CD4-positive, alpha-beta memory T cell (primary cell): ENCODE results near the gene AHRR. TPM values are rescaled to one million over a fixed set of nuclear protein-coding genes. Genes with fewer than 3 reads are reported as not detected.

Source experiments
- CTCF ChIA-PET: fragments of 350-600 bp; sonication (Branson Sonifier 250); formaldehyde crosslinking; loops from one replicate; lab custom pipeline; 2021; ENCODE audit warnings: inconsistent platforms; ENCODE audit not compliant: partially characterized antibody; lab: Charles Lee
- POLR2A ChIA-PET: fragments of 350-600 bp; sonication (Branson Sonifier 250); formaldehyde crosslinking; loops from one replicate; lab custom pipeline; 2021; ENCODE audit not compliant: partially characterized antibody; lab: Charles Lee
- DNase-seq, 5 donors: peaks; one replicate each; pipeline versions ENCODE4 v3.0.0 to v3.0.0-alpha.2; 2020 to 2022; ENCODE audit warnings: mixed read lengths in 1 of 5
- H3K27ac ChIP-seq: one replicate; pipeline ENCODE4 v1.7.0; 2013; ENCODE audit warnings: low read depth, low read length
- H3K27me3 ChIP-seq: 2 replicates; pipeline ENCODE4 v1.7.0; 2013; ENCODE audit warnings: mild to moderate bottlenecking, low read length, moderate library complexity; ENCODE audit not compliant: insufficient read depth
- H3K36me3 ChIP-seq: 2 replicates; pipeline ENCODE4 v1.7.0; 2013; ENCODE audit warnings: mild to moderate bottlenecking, low read length, moderate library complexity; ENCODE audit not compliant: insufficient read depth
- H3K4me1 ChIP-seq: 2 replicates; pipeline ENCODE4 v1.7.0; 2013; ENCODE audit warnings: mild to moderate bottlenecking, low read length, moderate library complexity; ENCODE audit not compliant: insufficient read depth
- H3K4me3 ChIP-seq, 2 donors: one replicate each; pipeline ENCODE4 v1.7.0; 2013; ENCODE audit warnings: low read length in 2 of 2, mild to moderate bottlenecking in 1 of 2
- H3K9me3 ChIP-seq, 2 donors: one replicate each; pipeline ENCODE4 v1.7.0; 2013; ENCODE audit warnings: low read length in 2 of 2, control low read depth in 1 of 2; ENCODE audit not compliant: control insufficient read depth in 1 of 2
- H3K27ac Mint-ChIP-seq, 7 donors: one replicate each; pipeline ENCODE4 v1.8.0; 2020 to 2021; ENCODE audit warnings: mixed read lengths in 7 of 7, mild to moderate bottlenecking in 6 of 7, inconsistent platforms in 3 of 7, moderate library complexity in 3 of 7
- H3K27me3 Mint-ChIP-seq, 2 donors: one replicate each; pipeline ENCODE4 v1.8.0; 2020 to 2021; ENCODE audit warnings: mixed read lengths in 2 of 2
- H3K36me3 Mint-ChIP-seq, 2 donors: one replicate each; pipeline ENCODE4 v1.8.0; 2020 to 2021; ENCODE audit warnings: mixed read lengths in 2 of 2, inconsistent platforms in 1 of 2, mild to moderate bottlenecking in 1 of 2
- H3K4me1 Mint-ChIP-seq, 4 donors: one replicate each; pipeline ENCODE4 v1.8.0; 2020 to 2021; ENCODE audit warnings: mixed read lengths in 4 of 4, mild to moderate bottlenecking in 1 of 4
- H3K4me3 Mint-ChIP-seq, 8 donors: one replicate each; pipeline ENCODE4 v1.8.0; 2020 to 2021; ENCODE audit warnings: mixed read lengths in 8 of 8, mild to moderate bottlenecking in 7 of 8, moderate library complexity in 6 of 8, inconsistent platforms in 3 of 8
- H3K9me3 Mint-ChIP-seq, 8 donors: one replicate each; pipeline ENCODE4 v1.8.0; 2020 to 2021; ENCODE audit warnings: mixed read lengths in 8 of 8, mild to moderate bottlenecking in 5 of 8, inconsistent platforms in 3 of 8, moderate library complexity in 1 of 8
- intact Hi-C: fragments of 100-400 bp; cut with micrococcal nuclease; formaldehyde crosslinking; loops from one replicate; pipeline ENCODE4 v1.15.1; 2023
- polyA plus RNA-seq, 2 donors: library from polyadenylated mRNA; unstranded; fragments of 300-500 nt; fragmentation: Illumina TruSeq; gene quantifications; one replicate each; pipeline ENCODE4 v1.2.3, GENCODE V29; 2021
- total RNA-seq, 2 experiments: library from RNA; stranded (reverse); gene quantifications; one replicate each; pipeline ENCODE4 v1.2.3, GENCODE V29; 2021

Gene AHRR
- total and polyA plus RNA-seq, 4 experiments from 2014 or later, result 0.23 to 2.7 (median 0.74) TPM

DNA sequence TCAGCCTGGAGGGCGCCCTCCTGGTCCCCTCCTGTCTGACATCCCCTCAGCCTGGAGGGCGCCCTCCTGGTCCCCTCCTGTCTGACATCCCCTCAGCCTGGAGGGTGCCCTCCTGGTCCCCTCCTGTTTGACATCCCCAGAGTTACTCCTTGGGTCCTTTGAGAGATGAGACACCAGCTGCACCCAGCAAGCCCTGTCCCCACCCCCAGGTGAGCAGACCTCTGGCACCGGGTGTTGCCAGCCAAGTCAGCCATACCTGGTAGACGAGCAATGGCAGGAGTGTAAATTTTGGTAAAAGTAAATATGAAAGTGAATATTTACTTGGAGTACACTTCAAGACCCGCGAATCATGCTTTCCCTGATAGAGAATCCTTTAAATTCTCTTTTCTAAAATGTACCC, 146.9 kb downstream of the AHRR start:
- peaks cover 14 to 46% (median 22%) of the 10 kb centered on the region in 4 donors for H3K4me1 Mint-ChIP-seq
- no peak overlapping the region for H3K4me3 Mint-ChIP-seq
- H3K27me3 Mint-ChIP-seq, result no peaks in the 10 kb centered on the region
- H3K9me3 Mint-ChIP-seq, result peaks cover 0 to 2% (median 0%) of the 10 kb centered on the region in 8 donors
- H3K9me3 ChIP-seq, result no peaks in the 10 kb centered on the region
- H3K4me1 ChIP-seq, result peaks cover 36% of the 10 kb centered on the region
- ChIA-PET CTCF (no interaction called here), POLR2A (no interaction called here)
- no peak for DNase-seq
- peaks cover 7% of the 10 kb centered on the region for H3K36me3 ChIP-seq
- no peaks in the 10 kb centered on the region for H3K27me3 ChIP-seq
- peaks cover 8 to 22% of the 10 kb centered on the region in 2 donors for H3K36me3 Mint-ChIP-seq
- no peak overlapping the region for H3K27ac ChIP-seq
- intact Hi-C loops, result no loop called here
- H3K27ac Mint-ChIP-seq, result peak overlapping the region in 2 of 7 donors; percentile 43 to 68
- no peak overlapping the region for H3K4me3 ChIP-seq

DNA sequence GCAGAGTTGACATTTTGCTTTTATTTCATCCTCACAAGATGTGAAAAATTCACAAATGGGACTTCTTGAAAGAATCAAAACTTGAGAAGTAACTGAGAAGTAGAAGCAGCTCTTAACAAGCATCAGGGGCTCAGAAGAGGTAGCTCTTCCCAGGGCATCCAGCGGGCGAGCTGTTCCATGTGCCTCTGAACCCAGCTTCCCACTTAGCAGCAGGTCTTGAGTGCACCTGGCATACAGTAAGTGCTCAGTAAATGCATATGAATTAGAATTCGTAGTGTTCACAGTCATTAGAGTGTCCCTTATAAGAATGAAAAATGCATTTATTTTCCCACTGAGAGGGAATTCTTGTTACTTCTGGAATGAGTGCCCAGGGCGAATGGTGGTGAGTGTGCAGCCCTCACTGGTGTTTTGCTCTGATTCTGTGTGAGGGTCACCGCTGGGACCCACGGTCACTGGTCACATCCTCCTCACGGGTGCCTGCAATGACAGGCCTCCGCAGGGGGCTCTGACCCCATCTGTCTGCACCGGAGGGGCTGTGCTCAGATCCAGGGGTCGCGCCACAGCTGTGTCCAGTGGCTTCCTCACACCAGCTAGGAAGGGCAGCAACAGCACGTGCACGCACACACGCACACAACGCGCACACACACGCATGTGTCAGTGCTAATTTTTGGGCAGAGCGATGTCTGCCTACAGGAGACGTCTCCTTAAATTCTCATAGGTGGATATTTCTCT, 148.4 kb downstream of the AHRR start:
- intact Hi-C loops, result no loop called here
- Mint-ChIP-seq H3K27ac (peak overlapping the region in 2 of 7 donors; percentile 65 to 72), H3K36me3 (peaks cover 3 to 14% of the 10 kb centered on the region in 2 donors), H3K9me3 (peaks cover 0 to 2% (median 0%) of the 10 kb centered on the region in 8 donors), H3K4me1 (peaks cover 9 to 34% (median 15%) of the 10 kb centered on the region in 4 donors), H3K27me3 (peaks cover 0 to 1% of the 10 kb centered on the region in 2 donors), H3K4me3 (peak overlapping the region in 2 of 8 donors; percentile 20 to 39)
- no peak for DNase-seq
- H3K27ac ChIP-seq, result no peak overlapping the region
- H3K4me1 ChIP-seq, result peaks cover 25% of the 10 kb centered on the region
- H3K36me3 ChIP-seq, result peaks cover 7% of the 10 kb centered on the region
- no peaks in the 10 kb centered on the region for H3K27me3 ChIP-seq
- ChIA-PET POLR2A (no interaction called here), CTCF (interaction anchor here (0.9 kb wide), 1 partner anchor 23 kb away, joined by 3 read pairs; no protein-coding TSS in a partner anchor)
- no peak overlapping the region for H3K4me3 ChIP-seq
- no peaks in the 10 kb centered on the region for H3K9me3 ChIP-seq

- H3K36me3 Mint-ChIP-seq, result peaks cover 3 to 13% of the 10 kb centered on the region in 2 donors
- peak overlapping the region; percentile 79 to 85 (median 82) for H3K4me3 Mint-ChIP-seq
- peaks cover 1 to 2% of the 10 kb centered on the region in 2 donors for H3K27me3 Mint-ChIP-seq
- POLR2A ChIA-PET, result interaction anchor here (0.8 to 3.9 kb wide), 4 partner anchors 7 to 253 kb away, joined by 4 to 22 read pairs (median 14); partner anchors contain the start of genes CCDC127 and SDHA
- peak overlapping the region; percentile 86 to 92 (median 91) for H3K27ac Mint-ChIP-seq
- Histone ChIP-seq H3K4me1 (peaks cover 30% of the 10 kb centered on the region), H3K36me3 (peaks cover 7% of the 10 kb centered on the region), H3K27ac (peak overlapping the region; percentile 80), H3K9me3 (no peaks in the 10 kb centered on the region), H3K4me3 (peak overlapping the region; percentile 9 to 50), H3K27me3 (no peaks in the 10 kb centered on the region)
- H3K9me3 Mint-ChIP-seq, result no peaks in the 10 kb centered on the region
- DNase-seq, result no peak
- H3K4me1 Mint-ChIP-seq, result peaks cover 7 to 24% (median 15%) of the 10 kb centered on the region in 4 donors
- intact Hi-C loops, result no loop called here
- CTCF ChIA-PET, result interaction anchor here (1.2 kb wide), 1 partner anchor 24 kb away, joined by 6 read pairs; no protein-coding TSS in a partner anchor
Observed at GRCh38 chr5:470961-471749, 149.6 kb downstream of the AHRR start.

- intact Hi-C loops, result loop anchor here (1.0 to 2.0 kb wide), 2 partner anchors 7 to 29 kb away; partner anchors contain the start of gene EXOC3
- CTCF ChIA-PET, result interaction anchor here (1.2 kb wide), 1 partner anchor 25 kb away, joined by 6 read pairs; no protein-coding TSS in a partner anchor
- no peaks in the 10 kb centered on the region for H3K9me3 Mint-ChIP-seq
- H3K27me3 Mint-ChIP-seq, result peaks cover 1 to 2% of the 10 kb centered on the region in 2 donors
- H3K27ac Mint-ChIP-seq, result peak overlapping the region; percentile 86 to 92 (median 91)
- H3K27ac ChIP-seq, result peak overlapping the region; percentile 80
- no peaks in the 10 kb centered on the region for H3K9me3 ChIP-seq
- H3K4me3 ChIP-seq, result peak overlapping the region; percentile 50 to 63
- H3K4me1 ChIP-seq, result peaks cover 30% of the 10 kb centered on the region
- H3K27me3 ChIP-seq, result no peaks in the 10 kb centered on the region
- peaks cover 2% of the 10 kb centered on the region for H3K36me3 ChIP-seq
- peak overlapping the region; percentile 79 to 85 (median 82) for H3K4me3 Mint-ChIP-seq
- POLR2A ChIA-PET, result interaction anchor here (0.8 to 3.9 kb wide), 5 partner anchors 8 to 254 kb away, joined by 4 to 22 read pairs (median 9); partner anchors contain the start of genes CCDC127, EXOC3 and SDHA
- peaks cover 0 to 13% of the 10 kb centered on the region in 2 donors for H3K36me3 Mint-ChIP-seq
- H3K4me1 Mint-ChIP-seq, result peaks cover 6 to 20% (median 15%) of the 10 kb centered on the region in 4 donors
- DNase-seq, result no peak
Observed at GRCh38 chr5:471750-472058, 150.2 kb downstream of the AHRR start.

GRCh38 chr5:472076-472655, 150.7 kb downstream of the AHRR start:
- H3K9me3 Mint-ChIP-seq, result no peaks in the 10 kb centered on the region
- ChIA-PET POLR2A (interaction anchor here (0.8 to 3.9 kb wide), 8 partner anchors 9 to 420 kb away, joined by 3 to 22 read pairs (median 8); partner anchors contain the start of genes BRD9, CCDC127, EXOC3 and PDCD6), CTCF (interaction anchor here (1.2 kb wide), 1 partner anchor 25 kb away, joined by 6 read pairs; no protein-coding TSS in a partner anchor)
- Histone ChIP-seq H3K27ac (peak overlapping the region; percentile 80), H3K27me3 (no peaks in the 10 kb centered on the region), H3K9me3 (no peaks in the 10 kb centered on the region), H3K36me3 (no peaks in the 10 kb centered on the region), H3K4me1 (peaks cover 30% of the 10 kb centered on the region), H3K4me3 (peak overlapping the region; percentile 50 to 63)
- intact Hi-C loops, result loop anchor here (1.0 to 2.0 kb wide), 2 partner anchors 8 to 29 kb away; partner anchors contain the start of gene EXOC3
- H3K27me3 Mint-ChIP-seq, result peaks cover 1 to 2% of the 10 kb centered on the region in 2 donors
- DNase-seq, result no peak
- peak overlapping the region; percentile 86 to 92 (median 91) for H3K27ac Mint-ChIP-seq
- peaks cover 6 to 20% (median 15%) of the 10 kb centered on the region in 4 donors for H3K4me1 Mint-ChIP-seq
- H3K4me3 Mint-ChIP-seq, result peak overlapping the region; percentile 79 to 85 (median 82)
- H3K36me3 Mint-ChIP-seq, result peaks cover 0 to 13% of the 10 kb centered on the region in 2 donors

DNA sequence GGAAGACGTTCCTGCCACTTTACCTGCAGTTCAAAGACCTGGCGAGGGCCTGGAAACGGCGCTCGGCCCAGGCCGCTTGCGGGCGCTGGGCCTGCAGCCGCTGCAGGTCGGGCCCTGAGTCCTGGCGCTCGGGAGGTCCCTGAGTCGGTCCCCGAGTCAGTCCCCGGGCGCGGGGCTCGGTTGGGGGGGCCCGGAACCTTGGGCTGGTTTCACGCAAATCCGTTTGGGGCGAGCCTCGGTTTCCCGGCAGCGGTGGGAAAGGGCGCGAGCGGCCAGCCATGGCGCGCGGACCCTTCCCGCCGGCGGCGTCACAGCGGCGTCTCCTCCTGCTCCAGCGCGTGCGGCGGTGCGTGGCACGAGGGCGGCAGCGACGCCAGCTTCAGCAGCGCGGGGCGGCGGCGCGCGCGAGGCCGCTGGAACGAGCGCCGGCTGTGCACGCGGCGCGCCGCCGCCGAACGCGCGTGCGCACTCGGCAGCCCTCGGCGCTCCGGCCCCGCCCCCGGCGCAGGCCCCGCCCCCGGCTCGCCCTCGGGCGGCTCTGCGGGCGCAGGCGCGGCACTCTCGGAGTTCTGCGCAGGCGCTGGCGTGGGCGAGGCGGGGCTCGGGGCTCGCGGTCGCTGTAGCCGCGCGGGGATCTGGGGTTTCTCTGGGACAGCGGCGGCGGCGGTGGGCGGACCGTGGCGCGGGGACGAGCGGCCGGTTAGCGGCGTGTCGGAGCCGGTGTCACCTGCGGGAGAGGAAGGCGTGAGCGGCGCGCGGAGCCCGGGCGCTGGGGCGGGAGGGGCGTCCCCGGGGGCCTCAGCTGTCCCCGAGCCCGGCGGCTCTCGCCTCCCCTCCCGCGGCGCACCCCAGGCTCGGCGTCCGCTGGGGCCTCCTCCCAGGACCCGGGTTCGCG, 151.4 kb downstream of the AHRR start:
- POLR2A ChIA-PET, result interaction anchor here (0.6 to 3.9 kb wide), 11 partner anchors 9 to 914 kb away, joined by 3 to 22 read pairs (median 4); partner anchors contain the start of genes BRD9, EXOC3, PDCD6 and TRIP13
- Histone ChIP-seq H3K27ac (peak overlapping the region; percentile 80), H3K27me3 (no peaks in the 10 kb centered on the region), H3K9me3 (no peaks in the 10 kb centered on the region), H3K36me3 (no peaks in the 10 kb centered on the region), H3K4me3 (peak overlapping the region; percentile 50 to 63), H3K4me1 (peaks cover 30% of the 10 kb centered on the region)
- intact Hi-C loops, result loop anchor here (1.0 to 2.0 kb wide), 4 partner anchors 9 to 139 kb away; partner anchors contain the start of genes CEP72 and EXOC3
- peaks cover 6 to 20% (median 15%) of the 10 kb centered on the region in 4 donors for H3K4me1 Mint-ChIP-seq
- peaks cover 1 to 7% of the 10 kb centered on the region in 2 donors for H3K27me3 Mint-ChIP-seq
- peaks cover 0 to 13% of the 10 kb centered on the region in 2 donors for H3K36me3 Mint-ChIP-seq
- no peaks in the 10 kb centered on the region for H3K9me3 Mint-ChIP-seq
- peak; percentile 83 to 95 (median 91) for DNase-seq
- CTCF ChIA-PET, result interaction anchor here (1.2 to 1.7 kb wide), 3 partner anchors 26 to 29 kb away, joined by 4 to 15 read pairs (median 6); no protein-coding TSS in a partner anchor
- peak overlapping the region; percentile 76 to 85 (median 82) for H3K4me3 Mint-ChIP-seq
- H3K27ac Mint-ChIP-seq, result peak overlapping the region in 5 of 7 donors; percentile 9 to 89 (median 77)
